ENCODE results near the gene CHGA. TPM values are rescaled to one million over a fixed set of nuclear protein-coding genes. Genes with fewer than 3 reads are reported as not detected.

Gene CHGA
- total and polyA plus RNA-seq, 2 of the 13 experiments (the other 11 are each of a cell fraction or from before 2014, with no cell fraction given), result not detected

DNA sequence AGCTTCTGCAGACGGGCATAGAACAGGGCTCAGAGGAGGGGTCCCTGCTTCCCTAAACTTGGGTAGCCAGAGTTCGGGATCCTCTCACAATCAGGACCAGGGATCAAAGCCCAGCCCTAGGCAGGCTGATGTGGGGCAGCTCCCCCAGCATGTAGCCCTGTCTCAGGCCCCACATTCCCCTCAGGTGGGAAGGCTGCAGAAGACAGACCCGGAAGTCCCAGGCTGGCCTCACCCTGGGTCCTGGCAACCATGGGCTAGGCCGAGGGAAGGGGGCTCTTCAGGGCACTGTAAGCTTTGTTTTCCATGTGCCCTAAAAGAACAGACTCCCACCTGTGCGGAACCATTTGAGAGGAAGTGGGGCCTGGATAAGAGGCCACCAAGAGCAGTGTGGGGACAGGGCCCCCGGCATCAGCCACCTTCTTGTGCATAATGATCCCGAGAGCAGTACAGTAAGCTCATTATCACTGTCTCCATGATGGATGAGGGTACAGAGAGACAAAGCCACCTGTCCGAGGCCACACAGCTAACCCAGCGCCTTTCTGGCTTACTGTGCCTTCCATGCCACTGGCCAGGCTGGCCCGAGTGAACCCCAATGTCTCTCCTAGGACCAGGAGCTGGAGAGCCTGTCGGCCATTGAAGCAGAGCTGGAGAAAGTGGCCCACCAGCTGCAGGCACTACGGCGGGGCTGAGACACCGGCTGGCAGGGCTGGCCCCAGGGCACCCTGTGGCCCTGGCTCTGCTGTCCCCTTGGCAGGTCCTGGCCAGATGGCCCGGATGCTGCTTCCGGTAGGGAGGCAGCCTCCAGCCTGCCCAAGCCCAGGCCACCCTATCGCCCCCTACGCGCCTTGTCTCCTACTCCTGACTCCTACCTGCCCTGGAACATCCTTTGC, 11.5 kb downstream of the CHGA start (continued):
- TF ChIP-seq, protein P1, sequence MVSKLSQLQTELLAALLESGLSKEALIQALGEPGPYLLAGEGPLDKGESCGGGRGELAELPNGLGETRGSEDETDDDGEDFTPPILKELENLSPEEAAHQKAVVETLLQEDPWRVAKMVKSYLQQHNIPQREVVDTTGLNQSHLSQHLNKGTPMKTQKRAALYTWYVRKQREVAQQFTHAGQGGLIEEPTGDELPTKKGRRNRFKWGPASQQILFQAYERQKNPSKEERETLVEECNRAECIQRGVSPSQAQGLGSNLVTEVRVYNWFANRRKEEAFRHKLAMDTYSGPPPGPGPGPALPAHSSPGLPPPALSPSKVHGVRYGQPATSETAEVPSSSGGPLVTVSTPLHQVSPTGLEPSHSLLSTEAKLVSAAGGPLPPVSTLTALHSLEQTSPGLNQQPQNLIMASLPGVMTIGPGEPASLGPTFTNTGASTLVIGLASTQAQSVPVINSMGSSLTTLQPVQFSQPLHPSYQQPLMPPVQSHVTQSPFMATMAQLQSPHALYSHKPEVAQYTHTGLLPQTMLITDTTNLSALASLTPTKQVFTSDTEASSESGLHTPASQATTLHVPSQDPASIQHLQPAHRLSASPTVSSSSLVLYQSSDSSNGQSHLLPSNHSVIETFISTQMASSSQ (IDR thresholded peaks at IDR 0.05; ENCODE audit: low read depth), result no peak
- TF ChIP-seq, protein P1 (CRISPR knock-in tag; IDR thresholded peaks at IDR 0.05; ENCODE audit: borderline replicate concordance), result no peak

DNA sequence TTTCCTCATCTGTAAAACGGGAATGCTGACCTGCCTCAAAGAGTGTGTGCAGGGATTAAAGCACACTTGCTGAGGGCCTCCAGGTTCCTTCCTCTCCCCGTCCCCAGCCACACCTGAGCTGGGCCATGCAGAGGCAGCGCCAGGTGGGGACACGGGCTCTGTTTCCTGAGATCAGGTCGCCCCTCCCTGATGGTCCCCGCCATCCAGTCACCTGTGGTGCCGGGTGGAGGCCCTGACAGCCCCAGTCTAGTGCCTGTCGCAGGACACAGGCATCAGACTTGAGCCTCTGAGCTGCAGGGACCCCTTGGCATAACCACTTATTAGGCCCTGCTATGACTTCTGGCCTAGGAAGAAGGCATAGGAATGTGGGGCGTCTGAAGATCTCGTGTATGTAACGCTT, 12.5 kb downstream of the CHGA start:
- Histone ChIP-seq H3K4me1 (ENCODE audit: insufficient read depth, low read length) (no peaks in the 10 kb centered on the region), H3K9ac (ENCODE audit: insufficient read depth, low read depth, low read length) (no peak overlapping the region), H3K9me3 (ENCODE audit: low read length) (no peaks in the 10 kb centered on the region), H3K27ac (ENCODE audit: extremely low read length, insufficient read depth, low read length) (no peak overlapping the region), H3K36me3 (replicated peaks in 1 of 2; ENCODE audit: control insufficient read depth in 1 of 2, insufficient read depth in 2 of 2, low read length in 2 of 2) (0 out of 5 replicates have a peak, but pooled peaks cover 0 to 3% of the 10 kb centered on the region in 2 experiments), H4K20me1 (ENCODE audit: insufficient read depth, low read length) (0 out of 2 replicates have a peak, but pooled peaks cover 4% of the 10 kb centered on the region), H3K27me3 (ENCODE audit: control insufficient read depth in 1 of 2, insufficient read depth in 2 of 2, low read length in 2 of 2) (no peaks in the 10 kb centered on the region), H3K79me2 (ENCODE audit: insufficient read depth, low read length) (no peaks in the 10 kb centered on the region), H3K4me3 (replicated peaks in 1 of 3; ENCODE audit: insufficient read depth in 1 of 3, low read depth in 2 of 3, low read length in 3 of 3) (no peak overlapping the region), H3K4me2 (ENCODE audit: low read depth, low read length) (no peak overlapping the region), H2AFZ (ENCODE audit: low read length) (no peak overlapping the region)
- ChIA-PET POLR2A (no interaction called here), CTCF (ENCODE audit: low intra/inter-chr PET ratio, low total read pairs) (no interaction called here)
- in situ Hi-C loops (cut with HindIII; ENCODE audit: extremely low pct_ligation_motif_present, low pct_unique_long_range_greater_than_20kb), result no loop called here
- intact Hi-C loops (cut with micrococcal nuclease; ENCODE audit: unreplicated experiment), result no loop called here
- TF ChIP-seq TOPORS (CRISPR knock-in tag; IDR thresholded peaks at IDR 0.05) (no peak), HOMEZ (CRISPR knock-in tag; IDR thresholded peaks at IDR 0.05; ENCODE audit: low read depth) (no peak), IRF9 (CRISPR knock-in tag; IDR thresholded peaks at IDR 0.05; ENCODE audit: borderline replicate concordance) (no peak)
- WGBS (ENCODE audit: low lambda C conversion rate), result 78% methylated on average over 5 of the region's 11 CpGs
- no TSS peak for BruUV-seq (replicated peaks)
- no peak for ATAC-seq
- FAIRE-seq, result no peak
- no peak for DNase-seq (ENCODE audit: low spot score)
